ENCODE measurements around the gene MPPED1. TPM values are rescaled to one million over a fixed set of nuclear protein-coding genes. Genes with fewer than 3 reads are reported as not detected.

MPPED1 gene
- total RNA-seq, 1 experiment from 2014 or later, result not detected

DNA sequence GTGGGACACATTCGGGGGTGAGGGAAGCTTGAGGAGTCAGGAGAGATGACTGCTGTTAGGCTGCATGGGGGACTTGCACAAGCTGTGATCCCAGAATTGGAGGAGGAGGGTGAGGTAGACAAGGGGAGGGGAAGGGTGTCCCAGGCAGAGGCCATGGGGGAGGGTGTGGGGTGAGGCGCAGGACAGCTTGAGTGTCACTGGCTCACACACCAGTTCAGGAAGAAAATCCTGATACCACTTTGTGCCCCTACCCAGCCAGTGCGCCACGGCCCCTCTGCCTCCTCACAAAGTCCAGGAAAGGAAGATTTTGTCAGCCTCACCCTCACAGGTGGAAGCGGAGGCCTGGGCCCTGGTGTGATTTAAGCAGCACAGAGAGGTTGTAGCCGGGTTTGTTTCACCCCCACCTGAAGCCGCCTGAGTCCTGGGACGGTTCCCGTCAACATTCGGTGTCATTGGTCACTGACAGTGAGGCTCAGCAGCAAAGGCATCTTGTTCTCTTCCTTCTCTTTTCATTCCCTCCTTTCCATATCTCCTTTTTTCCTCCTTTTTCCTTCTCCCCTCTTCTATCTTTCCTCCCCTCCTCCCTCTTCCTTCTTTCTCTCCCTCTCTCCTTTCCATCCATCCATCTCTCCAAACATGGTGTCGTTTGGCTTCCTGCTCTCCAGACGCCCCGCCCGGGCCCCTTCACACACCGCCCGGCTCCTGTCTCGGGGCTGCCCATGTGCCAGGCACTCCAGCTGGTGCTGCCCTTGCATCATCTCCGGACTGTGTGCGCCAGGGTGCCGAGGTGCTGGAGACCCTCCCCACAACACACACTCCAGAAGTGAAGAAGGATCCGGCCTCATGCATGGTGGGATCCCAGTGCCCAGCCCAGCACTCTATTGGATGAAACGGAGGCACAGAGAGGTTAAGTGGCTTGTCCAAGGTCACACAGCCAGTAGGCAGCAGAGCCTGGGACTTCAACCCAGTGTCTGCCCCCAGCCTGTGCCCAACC, 89.3 kb downstream of the MPPED1 start:
- in situ Hi-C loops (cut with HindIII; ENCODE audit: low sequenced_read_pairs), result no loop called here
- no peak for DNase-seq (ENCODE audit: low spot score)

DNA sequence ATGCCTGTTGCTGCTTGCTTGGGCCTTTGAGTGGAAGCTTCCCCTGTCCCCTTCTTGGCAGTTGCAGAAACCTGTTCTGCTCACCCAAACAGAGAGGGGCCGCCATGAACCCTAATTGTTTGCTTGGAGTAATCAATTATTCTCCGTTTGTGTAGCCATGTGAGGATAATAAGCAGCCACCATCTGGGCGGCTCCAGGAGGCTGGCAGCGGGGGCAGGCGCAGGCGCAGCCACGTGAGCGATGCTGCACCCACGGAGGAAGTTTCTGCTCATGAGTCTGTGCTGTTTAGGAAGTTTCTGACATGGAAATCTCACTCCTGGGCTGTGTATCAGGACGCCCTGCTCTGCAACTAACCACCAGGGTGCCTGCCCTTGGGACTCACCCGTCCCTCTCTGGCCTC, 90.1 kb downstream of the MPPED1 start:
- DNase-seq (ENCODE audit: low spot score), result no peak
- in situ Hi-C loops (cut with HindIII; ENCODE audit: low sequenced_read_pairs), result no loop called here

DNA sequence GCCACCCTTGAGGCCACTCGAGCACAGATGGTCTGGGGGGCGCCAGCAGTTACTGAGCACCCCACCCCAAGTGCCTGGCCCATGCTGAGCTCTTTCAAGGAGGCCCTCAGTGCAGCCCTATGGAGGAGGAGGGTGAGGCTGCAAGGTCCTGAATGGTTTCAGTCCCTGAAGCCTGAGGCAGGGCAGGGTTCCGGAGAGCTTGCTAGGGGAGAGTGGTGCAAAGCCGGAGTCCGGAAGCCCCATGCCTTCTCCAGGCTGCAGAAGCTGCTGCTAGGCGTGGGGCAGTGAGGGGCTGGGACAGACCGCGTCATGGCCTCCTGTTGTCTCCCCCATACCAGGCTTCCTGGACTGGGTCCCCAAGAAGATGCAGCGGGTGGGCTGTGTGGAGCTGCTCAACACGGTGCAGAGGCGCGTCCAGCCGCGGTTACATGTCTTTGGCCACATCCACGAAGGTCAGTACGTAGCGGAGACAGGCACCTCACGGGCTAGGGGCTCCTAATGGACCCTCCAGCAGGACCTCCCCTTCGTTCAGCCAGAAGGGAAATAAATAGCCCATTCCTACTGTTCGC, 90.6 kb downstream of the MPPED1 start:
- DNase-seq (ENCODE audit: low spot score), result no peak
- in situ Hi-C loops (cut with HindIII; ENCODE audit: low sequenced_read_pairs), result no loop called here

DNA sequence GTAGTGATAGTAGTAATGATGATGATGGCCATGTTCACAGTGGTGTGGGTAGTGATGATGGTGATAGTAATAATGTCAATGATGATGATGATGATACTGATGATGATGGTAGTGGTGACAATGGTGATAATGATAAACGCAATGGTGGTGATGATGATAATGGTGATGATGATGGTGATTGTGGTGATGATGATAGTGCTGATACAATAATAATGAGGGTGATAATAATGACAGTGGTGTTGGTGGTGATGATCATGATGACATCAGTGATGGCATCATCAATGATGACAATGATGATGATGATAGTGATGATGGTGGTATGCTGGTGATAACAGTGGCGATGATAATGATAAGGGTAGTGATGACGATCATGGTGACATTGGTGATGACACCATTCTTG, 92.3 kb downstream of the MPPED1 start:
- no peak for DNase-seq (ENCODE audit: low spot score)
- in situ Hi-C loops (cut with HindIII; ENCODE audit: low sequenced_read_pairs), result no loop called here

DNA sequence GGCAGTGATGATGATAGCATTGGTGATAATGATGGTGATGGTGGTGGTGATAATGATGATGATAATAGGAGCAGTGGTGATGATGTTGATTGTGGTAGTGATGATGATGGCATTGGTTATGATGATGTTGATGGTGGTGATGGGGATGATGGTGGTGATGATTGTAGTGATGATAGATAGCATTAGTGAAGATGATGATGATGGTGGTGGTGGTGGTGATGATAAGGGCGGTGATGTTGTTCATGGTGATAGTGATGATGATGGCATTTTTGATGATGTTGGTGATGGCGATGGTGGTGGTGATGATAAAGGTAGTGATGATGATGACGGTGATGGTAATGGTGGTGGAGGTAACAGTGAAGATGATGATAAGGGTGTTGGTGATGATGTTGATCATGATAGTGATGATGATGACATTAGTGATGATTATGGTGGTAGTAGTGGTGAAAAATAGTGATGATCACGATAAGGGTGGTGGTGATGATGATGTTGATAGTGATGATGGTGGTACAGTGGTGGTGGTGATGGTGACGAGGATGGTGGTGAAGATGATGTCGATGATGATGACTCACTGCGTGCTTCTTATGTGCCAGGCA, 93.0 kb downstream of the MPPED1 start:
- in situ Hi-C loops (cut with HindIII; ENCODE audit: low sequenced_read_pairs), result no loop called here

DNA sequence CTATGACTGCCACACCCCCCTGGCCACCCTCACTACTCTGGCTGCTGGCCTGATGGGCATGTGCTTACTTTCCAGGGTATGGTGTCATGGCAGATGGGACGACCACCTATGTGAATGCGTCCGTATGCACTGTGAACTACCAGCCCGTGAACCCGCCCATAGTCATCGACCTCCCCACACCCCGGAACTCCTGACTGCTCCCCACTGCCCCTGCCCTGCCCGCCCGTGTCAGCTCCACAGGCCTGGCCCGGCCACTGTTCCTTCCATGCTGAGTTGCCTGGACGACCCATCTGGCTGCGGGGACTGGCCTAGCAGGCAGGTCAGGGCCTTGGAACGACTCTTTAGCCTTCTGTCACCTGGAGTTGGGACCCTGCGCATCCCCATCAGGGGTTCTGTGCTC, 93.6 kb downstream of the MPPED1 start:
- no peak for DNase-seq (ENCODE audit: low spot score)
- in situ Hi-C loops (cut with HindIII; ENCODE audit: low sequenced_read_pairs), result no loop called here

More for the DNA sequence above, 93.0 kb downstream of the MPPED1 start:
- DNase-seq (ENCODE audit: low spot score), result no peak

DNA sequence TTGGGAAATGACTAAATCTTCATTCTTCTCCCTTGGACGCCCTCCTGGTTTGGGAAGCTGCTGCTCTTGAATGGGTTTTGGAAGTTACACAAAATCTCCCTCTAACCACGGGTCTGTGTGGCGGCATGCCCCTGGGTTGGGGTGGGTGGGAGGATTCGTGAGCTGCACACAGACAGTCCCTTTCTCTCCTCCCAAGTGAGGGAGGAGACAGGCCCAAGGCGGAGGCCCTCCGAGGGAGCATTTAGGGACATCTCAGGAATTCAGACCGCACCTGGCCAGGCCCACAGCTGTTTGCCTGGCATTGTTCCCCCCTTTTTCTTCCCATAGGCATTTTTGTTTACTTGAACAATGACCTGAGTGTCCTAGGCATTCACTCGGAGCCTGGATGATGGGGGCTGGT, 94.1 kb downstream of the MPPED1 start:
- in situ Hi-C loops (cut with HindIII; ENCODE audit: low sequenced_read_pairs), result no loop called here
- DNase-seq (ENCODE audit: low spot score), result no peak

DNA sequence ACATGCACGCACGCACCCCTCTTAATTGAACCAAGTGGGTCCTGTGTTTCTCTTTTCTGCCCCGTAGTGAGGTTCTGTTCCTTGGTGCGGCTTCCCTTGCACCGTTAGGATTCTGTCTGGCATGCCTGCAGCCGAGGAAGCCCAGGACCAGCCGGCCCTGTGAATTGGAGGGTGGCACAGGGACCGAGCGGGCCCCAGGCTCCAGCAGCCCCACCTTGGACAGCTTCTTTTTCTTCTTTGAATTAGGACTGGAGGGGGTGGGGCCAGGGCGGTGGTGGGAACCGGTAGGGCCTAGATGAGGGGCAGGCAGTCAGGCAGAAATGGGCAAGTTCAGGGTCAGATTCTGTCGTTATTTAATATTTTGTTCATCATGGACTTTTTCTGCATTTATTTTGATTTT, 94.7 kb downstream of the MPPED1 start:
- no peak for DNase-seq (ENCODE audit: low spot score)
- in situ Hi-C loops (cut with HindIII; ENCODE audit: low sequenced_read_pairs), result no loop called here

DNA sequence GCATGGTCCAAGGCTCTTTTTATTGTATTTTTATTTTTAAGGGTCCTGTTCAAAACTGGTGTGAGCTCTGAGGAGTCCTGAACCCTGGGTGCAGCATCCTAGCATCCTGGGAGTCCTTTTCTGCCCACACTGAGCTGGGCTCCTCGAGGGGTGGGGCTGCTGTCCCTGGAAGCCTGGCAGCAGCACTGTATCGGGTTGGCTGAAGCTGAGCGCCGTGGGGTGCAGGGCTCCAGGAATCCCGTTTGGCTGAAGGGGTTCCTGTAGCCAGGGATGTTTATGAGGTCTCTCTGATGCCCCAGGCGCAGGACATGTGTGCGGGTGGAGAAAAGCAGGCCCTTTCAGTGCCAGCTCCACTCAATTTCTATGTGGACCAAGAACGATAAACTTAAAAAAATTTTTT, 95.4 kb downstream of the MPPED1 start:
- in situ Hi-C loops (cut with HindIII; ENCODE audit: low sequenced_read_pairs), result no loop called here
- DNase-seq (ENCODE audit: low spot score), result no peak

DNA sequence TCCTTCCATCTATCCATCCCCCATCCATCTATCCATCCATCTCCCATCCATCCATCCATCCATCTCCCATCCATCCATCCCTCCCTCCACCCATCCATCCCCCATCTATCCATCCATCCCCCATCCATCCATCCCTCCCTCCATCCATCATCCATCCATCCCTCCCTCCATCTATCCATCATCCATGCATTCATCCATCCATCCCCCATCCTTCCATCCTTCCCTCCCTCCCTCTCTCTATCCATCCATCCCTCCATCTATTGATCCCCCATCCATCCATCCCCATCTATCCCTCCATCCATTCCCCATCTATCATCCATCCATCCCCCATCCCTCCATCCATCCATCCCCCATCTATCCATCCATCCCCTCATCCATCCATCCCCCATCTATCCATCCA, 96.7 kb downstream of the MPPED1 start:
- in situ Hi-C loops (cut with HindIII; ENCODE audit: low sequenced_read_pairs), result no loop called here
- DNase-seq (ENCODE audit: low spot score), result no peak

DNA sequence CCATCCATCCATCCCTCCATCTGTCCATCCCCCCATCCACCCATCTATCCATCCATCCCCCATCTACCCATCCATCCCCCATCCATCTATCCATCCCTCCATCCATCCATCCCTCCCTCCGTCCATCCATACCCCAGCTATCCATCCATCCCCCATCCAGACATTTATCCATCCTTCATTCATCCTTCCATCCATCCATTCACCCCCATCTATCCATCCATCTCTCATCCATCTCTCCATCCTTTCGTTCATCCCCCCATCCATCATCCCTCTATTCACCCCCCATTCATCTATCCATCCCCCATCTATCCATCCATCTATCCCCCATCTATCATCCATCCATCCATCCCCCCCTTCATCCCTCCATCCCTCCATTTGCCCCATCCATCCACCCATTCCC, 97.5 kb downstream of the MPPED1 start:
- DNase-seq (ENCODE audit: low spot score), result no peak
- in situ Hi-C loops (cut with HindIII; ENCODE audit: low sequenced_read_pairs), result no loop called here

DNA sequence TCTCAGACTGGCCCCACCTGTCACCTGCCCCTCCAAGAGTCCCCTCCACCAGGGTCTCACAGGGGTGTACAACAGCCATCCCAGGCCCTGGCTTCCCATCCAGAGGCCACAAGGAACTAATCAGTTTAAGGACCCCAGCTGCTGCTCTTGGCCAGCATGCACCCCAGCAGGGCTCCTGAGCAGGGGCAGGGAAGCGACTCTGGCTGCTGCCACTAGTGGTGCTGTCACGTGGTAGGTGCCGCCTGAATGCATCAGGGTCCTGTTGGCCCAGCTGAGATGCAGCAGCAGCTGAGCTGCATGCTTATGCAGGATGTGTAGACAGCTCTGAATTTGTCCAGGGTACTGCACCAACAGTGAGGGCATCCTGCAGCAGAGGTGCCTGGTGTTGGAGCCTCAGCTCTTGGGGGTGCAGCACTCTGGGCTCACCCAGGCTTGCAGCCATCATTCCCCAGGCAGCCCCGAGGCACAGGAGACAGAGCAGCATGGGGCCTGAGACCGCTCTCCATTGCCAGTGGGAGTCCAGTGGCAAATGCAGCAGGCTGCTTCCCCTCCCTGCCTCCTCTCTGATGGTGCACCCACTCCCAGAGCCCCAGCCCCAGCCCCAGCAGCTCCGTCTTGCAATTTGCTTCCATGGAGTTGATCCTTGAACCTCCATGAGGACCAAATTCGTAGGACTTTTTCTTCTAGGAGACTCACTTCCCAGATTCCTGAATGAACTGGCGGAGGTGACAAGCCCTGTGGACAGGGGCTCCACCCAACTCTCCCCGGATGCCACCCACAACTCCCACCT, 98.7 kb downstream of the MPPED1 start:
- no peak for DNase-seq (ENCODE audit: low spot score)
- in situ Hi-C loops (cut with HindIII; ENCODE audit: low sequenced_read_pairs), result no loop called here

DNA sequence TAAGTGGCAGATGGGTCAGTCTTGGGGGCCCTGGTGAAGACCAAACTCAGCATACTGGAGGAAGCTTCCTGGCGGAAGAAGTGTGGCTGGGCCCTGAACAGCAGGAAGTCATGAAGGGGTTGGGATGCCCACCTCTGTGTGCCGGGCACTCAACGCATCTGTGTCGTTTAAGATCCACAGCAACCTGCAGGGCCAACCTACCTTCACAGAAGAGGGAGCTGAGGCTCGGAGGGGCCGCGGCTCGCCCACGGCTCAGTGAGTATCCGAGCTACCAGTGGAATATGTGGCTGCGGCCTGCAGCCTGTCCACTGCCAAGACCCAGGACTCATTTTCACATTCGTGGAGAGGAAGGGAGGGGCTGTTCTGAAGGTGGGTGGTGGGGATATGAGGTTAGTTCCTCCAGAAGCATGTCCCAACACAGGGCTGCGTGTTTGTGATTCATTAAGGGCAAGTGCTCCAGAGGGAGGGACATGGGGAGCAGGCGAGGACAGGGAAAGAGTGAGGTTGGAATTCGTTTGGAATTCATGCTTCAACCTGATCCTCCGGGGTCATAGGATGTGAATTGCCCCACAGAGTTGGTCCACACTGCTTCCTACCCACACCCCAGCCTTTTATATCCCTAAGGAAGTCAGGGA, 99.6 kb downstream of the MPPED1 start:
- in situ Hi-C loops (cut with HindIII; ENCODE audit: low sequenced_read_pairs), result no loop called here
- DNase-seq (ENCODE audit: low spot score), result no peak

DNA sequence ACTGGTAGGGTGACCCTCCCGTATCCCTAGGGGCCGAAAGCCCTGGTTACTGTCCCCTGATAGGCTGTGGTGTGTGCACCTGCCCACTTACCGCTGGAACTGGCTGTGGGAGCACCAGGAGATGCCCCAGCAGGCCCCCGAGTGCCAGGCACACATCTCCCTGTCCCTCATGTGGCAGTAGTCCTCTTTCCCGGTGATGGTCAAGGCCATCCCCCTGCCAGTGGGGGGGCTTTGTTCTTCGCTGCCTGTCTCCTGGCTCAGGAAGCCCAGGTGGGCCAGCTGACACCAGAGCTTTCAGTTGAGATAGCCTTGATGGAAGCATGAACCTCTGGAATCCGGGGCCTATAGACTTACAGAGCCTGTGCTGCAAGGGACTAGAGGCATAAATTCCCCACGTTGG, 100.5 kb downstream of the MPPED1 start:
- in situ Hi-C loops (cut with HindIII; ENCODE audit: low sequenced_read_pairs), result no loop called here
- no peak for DNase-seq (ENCODE audit: low spot score)

DNA sequence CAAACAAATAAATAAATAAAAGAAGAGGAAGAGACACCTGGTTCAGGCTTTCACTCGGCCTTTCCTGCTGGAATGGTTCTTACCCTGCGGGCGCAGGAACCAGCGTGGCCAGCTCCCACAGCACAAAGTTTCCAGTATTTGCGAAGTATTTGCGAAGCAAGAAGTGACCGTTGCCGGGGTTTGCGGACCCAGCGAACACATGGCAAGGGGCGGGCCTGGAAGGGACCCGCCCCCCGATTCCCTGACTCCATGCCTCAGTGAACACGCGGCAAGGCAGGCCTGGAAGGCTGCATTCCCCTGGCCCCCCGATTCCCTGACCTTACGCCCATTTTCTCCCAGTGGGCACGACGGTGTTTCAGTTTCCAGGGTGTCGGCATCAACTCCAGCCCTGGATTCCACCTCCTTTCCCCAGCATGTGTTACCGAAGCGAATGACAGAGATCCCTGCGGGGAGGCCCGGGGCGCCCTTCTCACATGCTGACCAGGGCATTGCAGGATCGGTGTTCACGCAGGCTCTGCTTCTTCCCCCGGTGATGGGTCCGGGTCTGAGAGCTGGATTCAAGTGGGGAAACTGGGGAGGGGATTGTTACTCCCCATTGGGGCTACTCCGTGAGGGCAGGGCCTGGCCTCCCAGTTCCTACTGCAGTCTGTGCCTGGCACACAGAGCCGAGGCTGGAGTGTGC, 102.8 kb downstream of the MPPED1 start:
- in situ Hi-C loops (cut with HindIII; ENCODE audit: low sequenced_read_pairs), result no loop called here

DNA sequence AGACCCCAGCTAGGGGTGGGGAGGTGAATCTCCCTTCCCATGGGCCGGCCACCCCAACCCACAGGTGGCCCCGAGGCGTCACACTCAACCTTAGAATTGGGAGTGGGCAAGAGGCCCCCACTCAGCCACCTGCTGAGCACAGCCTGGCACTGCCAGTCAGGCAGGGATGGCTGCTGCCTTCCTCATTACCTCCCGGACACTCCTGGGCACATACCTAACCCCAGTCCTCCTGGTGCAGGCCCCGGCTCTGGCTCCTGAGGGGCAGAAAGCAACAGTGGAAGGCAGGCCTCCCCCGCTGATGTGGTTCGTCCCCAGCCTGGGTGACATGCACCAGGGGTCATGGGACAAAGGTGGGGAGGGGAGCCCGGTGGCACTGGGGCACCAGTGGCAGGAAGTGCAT, 103.6 kb downstream of the MPPED1 start:
- in situ Hi-C loops (cut with HindIII; ENCODE audit: low sequenced_read_pairs), result no loop called here
- no peak for DNase-seq (ENCODE audit: low spot score)

More for the DNA sequence above, 102.8 kb downstream of the MPPED1 start:
- no peak for DNase-seq (ENCODE audit: low spot score)

DNA sequence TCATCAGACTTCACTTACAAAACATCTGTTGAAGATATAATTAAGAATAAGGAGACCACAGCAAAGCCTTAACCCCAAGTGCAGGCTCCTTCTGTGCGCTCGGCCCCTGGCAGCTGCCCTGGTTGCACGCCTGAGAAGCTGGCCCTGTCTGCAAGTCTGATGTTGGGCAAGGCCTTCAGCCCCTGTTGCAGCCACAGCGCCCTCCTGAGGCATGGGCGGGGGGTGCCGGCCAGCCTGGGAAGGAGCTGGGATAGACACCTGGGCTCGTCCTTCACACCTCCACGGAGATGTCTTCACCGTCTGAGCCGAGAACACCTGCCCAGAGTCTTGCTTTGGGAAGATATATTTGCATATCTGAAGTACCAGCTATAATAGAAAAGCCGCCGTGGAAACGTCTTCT, 104.1 kb downstream of the MPPED1 start:
- in situ Hi-C loops (cut with HindIII; ENCODE audit: low sequenced_read_pairs), result no loop called here
- DNase-seq (ENCODE audit: low spot score), result no peak

DNA sequence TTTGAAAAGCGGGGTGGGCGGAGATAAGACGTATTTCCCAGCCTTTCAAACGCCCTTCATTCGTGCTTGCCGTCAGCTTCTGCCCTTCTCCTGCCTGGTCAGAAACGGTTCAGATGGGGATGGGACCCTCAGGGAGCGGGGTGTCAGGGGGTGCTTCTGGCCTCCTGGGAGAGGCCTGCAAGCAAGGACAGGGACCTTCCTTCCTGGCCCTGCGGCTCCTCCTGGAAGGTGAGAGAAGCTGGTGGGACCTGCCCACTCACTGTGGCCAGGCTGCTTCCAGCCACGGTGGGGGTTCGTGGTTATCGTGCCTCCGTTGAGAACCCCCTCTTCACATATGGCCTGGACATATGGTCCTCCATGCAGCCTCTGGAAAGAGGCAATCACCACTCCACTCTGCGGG, 104.6 kb downstream of the MPPED1 start:
- in situ Hi-C loops (cut with HindIII; ENCODE audit: low sequenced_read_pairs), result no loop called here
- no peak for DNase-seq (ENCODE audit: low spot score)

Data from G401 (cell line).